Activated CD8-positive, alpha-beta memory T cell treated with anti-CD3 and anti-CD28 coated beads, Interleukin-2, amount 50 U/mL, for 48 hours (primary cell): Measurements from ENCODE around the gene SAP130.

ENCODE experiments used
- DNase-seq: peaks from one replicate; pipeline ENCODE4 v3.0.0-alpha.2; 2020

The SAP130 gene

GRCh38 chr2:128027801-128028667 is at the start of gene SAP130:
TSS of gene SAP130 (minus strand) at chr2:128028059. CDS start at chr2:128026292, 1,767 bp downstream.
- DNase-seq: peak; percentile 98

- no peak for DNase-seq
Measured at GRCh38 chr2:128076461-128077106, 48.7 kb upstream of the SAP130 start.

- DNase-seq: no peak
Measured at GRCh38 chr2:128073278-128073677, 45.4 kb upstream of the SAP130 start.

GRCh38 chr2:128069769-128070168 is 41.9 kb upstream of the SAP130 start:
- no peak for DNase-seq

- no peak for DNase-seq
Measured at GRCh38 chr2:128064353-128064752, 36.5 kb upstream of the SAP130 start.

GRCh38 chr2:128062571-128062970 is 34.7 kb upstream of the SAP130 start:
- no peak for DNase-seq

GRCh38 chr2:128058114-128058513 is 30.3 kb upstream of the SAP130 start:
- no peak for DNase-seq

- DNase-seq: no peak
Measured at GRCh38 chr2:128057334-128057733, 29.5 kb upstream of the SAP130 start.

- no peak for DNase-seq
Measured at GRCh38 chr2:128054104-128054885, 26.4 kb upstream of the SAP130 start.

- no peak for DNase-seq
Measured at GRCh38 chr2:128053331-128053730, 25.5 kb upstream of the SAP130 start.

GRCh38 chr2:128043041-128043440 is 15.2 kb upstream of the SAP130 start:
- DNase-seq: no peak

GRCh38 chr2:128041561-128041960 is 13.7 kb upstream of the SAP130 start:
- no peak for DNase-seq

- DNase-seq: no peak
Measured at GRCh38 chr2:128040166-128040771, 12.4 kb upstream of the SAP130 start.

- DNase-seq: no peak
Measured at GRCh38 chr2:128039535-128039934, 11.7 kb upstream of the SAP130 start.

GRCh38 chr2:128038411-128038810 is 10.6 kb upstream of the SAP130 start:
- no peak for DNase-seq

GRCh38 chr2:128037649-128038048 is 9.8 kb upstream of the SAP130 start:
- DNase-seq: no peak

GRCh38 chr2:128036748-128037607 is 9.1 kb upstream of the SAP130 start:
- no peak for DNase-seq

GRCh38 chr2:128032092-128032491 is 4.2 kb upstream of the SAP130 start:
- no peak for DNase-seq

- DNase-seq: no peak
Measured at GRCh38 chr2:128028668-128029054, 802 bp upstream of the SAP130 start.

GRCh38 chr2:128027278-128027800 is 520 bp downstream of the SAP130 start:
- DNase-seq: peak; percentile 98

- no peak for DNase-seq
Measured at GRCh38 chr2:128026448-128027277, 1.2 kb downstream of the SAP130 start.
